GM12865 (cell line): ENCODE results near the gene NEURL1B.
"Not testable (repeated sequence)": the region's sequence is repeated elsewhere in the genome, so short reads cannot be mapped to it uniquely, and the experiment has no call there.

Experiments used
- DNase-seq: peaks from one replicate; pipeline ENCODE4 v3.0.0; 2010; ENCODE audit warnings: low read depth
- H3K4me3 ChIP-seq: 2 replicates; pipeline ENCODE4 v1.5.1; 2011; ENCODE audit warnings: mild to moderate bottlenecking, low read depth, low read length, control low read depth
- CTCF ChIP-seq: IDR thresholded peaks from 2 replicates; pipeline ENCODE4 v1.5.1; 2011; ENCODE audit warnings: low read length, control low read depth, low read depth, inconsistent platforms; ENCODE audit not compliant: insufficient read depth; ENCODE audit errors: missing control alignments

The NEURL1B gene

GRCh38 chr5:172708183-172708505, 67.1 kb downstream of the NEURL1B start:
- no peak overlapping the region for H3K4me3 ChIP-seq
- DNase-seq: no peak
- no peak for TF ChIP-seq CTCF

- no peak overlapping the region for H3K4me3 ChIP-seq
- TF ChIP-seq CTCF: no peak
- no peak for DNase-seq
Measured at GRCh38 chr5:172710676-172711075, 69.6 kb downstream of the NEURL1B start.

GRCh38 chr5:172711321-172711861, 70.3 kb downstream of the NEURL1B start:
- not testable (repeated sequence) for DNase-seq, H3K4me3 ChIP-seq

GRCh38 chr5:172712610-172713009, 71.5 kb downstream of the NEURL1B start:
- DNase-seq: no peak
- no peak for TF ChIP-seq CTCF
- no peak overlapping the region for H3K4me3 ChIP-seq

GRCh38 chr5:172713113-172713808, 72.2 kb downstream of the NEURL1B start:
- DNase-seq: peak; percentile 42

GRCh38 chr5:172713809-172714490, 72.9 kb downstream of the NEURL1B start:
- no peak for DNase-seq
- H3K4me3 ChIP-seq: no peak overlapping the region
- TF ChIP-seq CTCF: no peak

More at GRCh38 chr5:172713113-172713808, 72.2 kb downstream of the NEURL1B start:
- no peak overlapping the region for H3K4me3 ChIP-seq
- TF ChIP-seq CTCF: peak; percentile 83

GRCh38 chr5:172714491-172715420, 73.7 kb downstream of the NEURL1B start:
- DNase-seq: peak; percentile 73
- H3K4me3 ChIP-seq: no peak overlapping the region
- peak; percentile 90 for TF ChIP-seq CTCF
